Measurements from ENCODE around the gene AMD1.

Gene AMD1

GRCh38 chr6:110939429-110940200, 65.0 kb downstream of the AMD1 start:
- TF ChIP-seq CREB1 (IDR thresholded peaks at IDR 0.05; ENCODE audit: low read depth), result no peak
- no peak for TF ChIP-seq FOXM1 (IDR thresholded peaks at IDR 0.05; ENCODE audit: borderline replicate concordance, low read depth)
- TF ChIP-seq CEBPB (IDR thresholded peaks at IDR 0.05), result no peak
- TF ChIP-seq RAD21 (IDR thresholded peaks at IDR 0.05; ENCODE audit: low read depth), result no peak
- no peak for TF ChIP-seq TEAD4 (IDR thresholded peaks at IDR 0.05)
- no peak for TF ChIP-seq TAF1 (IDR thresholded peaks at IDR 0.05; ENCODE audit: low read depth)
- no peak for TF ChIP-seq USF1 (IDR thresholded peaks at IDR 0.05)
- TF ChIP-seq TCF12 (IDR thresholded peaks at IDR 0.05; ENCODE audit: low read depth), result no peak
- TF ChIP-seq YY1 (IDR thresholded peaks at IDR 0.05; ENCODE audit: low read depth), result no peak
- no peak for TF ChIP-seq EGR1 (IDR thresholded peaks at IDR 0.05)
- TF ChIP-seq NFIC (IDR thresholded peaks at IDR 0.05), result no peak
- no peak for TF ChIP-seq REST (IDR thresholded peaks at IDR 0.05; ENCODE audit: low read depth)
- TF ChIP-seq MAX (IDR thresholded peaks at IDR 0.05), result no peak
- TF ChIP-seq ZBTB7A (IDR thresholded peaks at IDR 0.05; ENCODE audit: low read depth), result no peak
- no peak for TF ChIP-seq EP300 (IDR thresholded peaks at IDR 0.05; ENCODE audit: borderline replicate concordance)

- TF ChIP-seq RAD21 (IDR thresholded peaks at IDR 0.05; ENCODE audit: low read depth) (no peak), ZBTB7A (IDR thresholded peaks at IDR 0.05; ENCODE audit: low read depth) (no peak), TEAD4 (IDR thresholded peaks at IDR 0.05) (no peak)
Observed at GRCh38 chr6:110944681-110945151, 70.1 kb downstream of the AMD1 start.
